C4-2B (cell line): Measurements from ENCODE around the gene BAHCC1.

Experiments
- CTCF ChIP-seq: fragments of 450-650 bp; conservative IDR thresholded peaks from 2 replicates; pipeline ENCODE4 v1.5.1; 2017; ENCODE audit warnings: mild to moderate bottlenecking
- ZFX ChIP-seq: fragments of 450-650 bp; IDR thresholded peaks from 2 replicates; pipeline ENCODE4 v1.6.1; 2017

DNA sequence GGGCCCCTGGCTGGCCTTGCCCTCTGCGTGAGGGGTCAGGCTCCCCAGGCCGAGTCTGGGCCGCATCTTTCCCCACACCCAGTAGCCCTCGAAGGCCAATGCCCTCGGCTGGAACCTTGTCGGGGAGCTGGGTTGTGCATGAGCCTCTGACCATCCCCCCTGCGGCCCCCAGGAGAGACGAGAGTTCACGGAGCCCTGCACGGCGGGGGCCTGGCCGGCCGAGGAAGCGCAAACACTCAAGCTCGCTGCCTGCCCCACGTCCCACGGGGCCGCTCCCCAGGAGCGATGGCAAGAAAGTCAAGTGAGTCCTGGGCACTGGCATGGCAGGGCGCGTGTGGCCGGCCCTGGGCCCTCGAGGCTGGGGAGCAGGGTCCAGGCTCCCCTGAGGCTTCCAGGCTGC is 57.3 kb downstream of the BAHCC1 start:
- TF ChIP-seq CTCF, result no peak
- TF ChIP-seq ZFX, result no peak
